Breast epithelium (tissue), 4 donors: ENCODE measurements around the gene COMP. TPM values are rescaled to one million over a fixed set of nuclear protein-coding genes. Genes with fewer than 3 reads are reported as not detected.

Experiments
- DNase-seq, 2 donors: peaks; one replicate each; pipeline ENCODE4 v3.0.0-alpha.2; 2019; ENCODE audit warnings: low spot score in 2 of 2
- H3K27ac ChIP-seq, 2 donors: fragments of 200-600 bp; sonication (generic) in 1 of 2; one replicate each; pipeline ENCODE4 v1.5.1; 2016 to 2019; ENCODE audit warnings: mild to moderate bottlenecking in 1 of 2
- H3K27me3 ChIP-seq, 2 donors: fragments of 200-600 bp; sonication (generic) in 1 of 2; one replicate each; pipeline versions ENCODE4 v1.5.1 to v1.6.0; 2017 to 2019; ENCODE audit warnings: control low read depth in 1 of 2, mild to moderate bottlenecking in 1 of 2
- H3K36me3 ChIP-seq: fragments of 200-600 bp; one replicate; pipeline ENCODE4 v1.5.1; 2019
- H3K4me1 ChIP-seq, 2 donors: fragments of 200-600 bp; sonication (generic); one replicate each; pipeline ENCODE4 v1.5.1; 2016 to 2019; ENCODE audit warnings: control low read depth in 1 of 2
- H3K4me3 ChIP-seq, 3 donors: fragments of 200-600 bp; sonication (generic); 1 replicate in 2 of 3; 2 replicates in 1 of 3; pipeline ENCODE4 v1.5.1; 2016 to 2019; ENCODE audit warnings: mild to moderate bottlenecking in 3 of 3, moderate library complexity in 2 of 3
- H3K9me3 ChIP-seq, 2 donors: fragments of 200-600 bp; sonication (generic) in 1 of 2; one replicate each; pipeline ENCODE4 v1.5.1; 2016 to 2019; ENCODE audit warnings: control low read depth in 1 of 2
- POLR2A ChIP-seq: fragments of 450-650 bp; IDR thresholded peaks from one replicate; pipeline ENCODE4 v1.6.1; 2016; ENCODE audit warnings: antibody characterized with exemption, mild to moderate bottlenecking, moderate library complexity
- POLR2AphosphoS5 ChIP-seq, 3 donors: sonication (generic); formaldehyde crosslinking; IDR thresholded peaks; one replicate each; pipeline ENCODE4 v1.6.1; 2017; ENCODE audit warnings: antibody characterized with exemption in 3 of 3
- intact Hi-C: fragments of 100-400 bp; cut with DNase I; formaldehyde crosslinking; loops from one replicate; pipeline ENCODE4 v1.15.1; 2023; ENCODE audit warnings: low total_unique reads
- total RNA-seq, 3 donors: library from RNA; depleted of rRNA; stranded (reverse); fragments of >200 nt; gene quantifications; one replicate each; pipeline ENCODE4 v1.1.0, GENCODE V29; 2016
- TF ChIP-seq, protein P1 (sequence below), 3 donors: fragments of 450-650 bp; IDR thresholded peaks; one replicate each; pipeline ENCODE4 v1.5.1; 2016 to 2017; ENCODE audit warnings: antibody characterized with exemption in 3 of 3, mild to moderate bottlenecking in 3 of 3, moderate library complexity in 3 of 3

COMP gene
- 1 to 10 TPM; 1.0 to 4.9 (median 2.2) TPM for total RNA-seq

GRCh38 chr19:18790566-18791314, at the start of gene COMP:
Gene COMP (minus strand): TSS chr19:18791305. CDS start chr19:18791269, 36 bp downstream.
- intact Hi-C loops, result no loop called here
- Histone ChIP-seq H3K27me3 (peaks cover 20 to 64% of the 10 kb centered on the region in 2 donors), H3K9me3 (no peaks in the 10 kb centered on the region), H3K4me3 (peak within 1 kb of the TSS; percentile 34 to 61 (median 40)), H3K36me3 (no peaks in the 10 kb centered on the region), H3K4me1 (peaks cover 11 to 23% of the 10 kb centered on the region in 2 donors), H3K27ac (no peak within 1 kb of the TSS)
- no peak for DNase-seq
- TF ChIP-seq POLR2A, result no peak
- TF ChIP-seq POLR2AphosphoS5 (IDR thresholded peaks at IDR 0.05), result no peak
- TF ChIP-seq, protein P1, sequence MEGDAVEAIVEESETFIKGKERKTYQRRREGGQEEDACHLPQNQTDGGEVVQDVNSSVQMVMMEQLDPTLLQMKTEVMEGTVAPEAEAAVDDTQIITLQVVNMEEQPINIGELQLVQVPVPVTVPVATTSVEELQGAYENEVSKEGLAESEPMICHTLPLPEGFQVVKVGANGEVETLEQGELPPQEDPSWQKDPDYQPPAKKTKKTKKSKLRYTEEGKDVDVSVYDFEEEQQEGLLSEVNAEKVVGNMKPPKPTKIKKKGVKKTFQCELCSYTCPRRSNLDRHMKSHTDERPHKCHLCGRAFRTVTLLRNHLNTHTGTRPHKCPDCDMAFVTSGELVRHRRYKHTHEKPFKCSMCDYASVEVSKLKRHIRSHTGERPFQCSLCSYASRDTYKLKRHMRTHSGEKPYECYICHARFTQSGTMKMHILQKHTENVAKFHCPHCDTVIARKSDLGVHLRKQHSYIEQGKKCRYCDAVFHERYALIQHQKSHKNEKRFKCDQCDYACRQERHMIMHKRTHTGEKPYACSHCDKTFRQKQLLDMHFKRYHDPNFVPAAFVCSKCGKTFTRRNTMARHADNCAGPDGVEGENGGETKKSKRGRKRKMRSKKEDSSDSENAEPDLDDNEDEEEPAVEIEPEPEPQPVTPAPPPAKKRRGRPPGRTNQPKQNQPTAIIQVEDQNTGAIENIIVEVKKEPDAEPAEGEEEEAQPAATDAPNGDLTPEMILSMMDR (IDR thresholded peaks at IDR 0.05), result no peak

DNA sequence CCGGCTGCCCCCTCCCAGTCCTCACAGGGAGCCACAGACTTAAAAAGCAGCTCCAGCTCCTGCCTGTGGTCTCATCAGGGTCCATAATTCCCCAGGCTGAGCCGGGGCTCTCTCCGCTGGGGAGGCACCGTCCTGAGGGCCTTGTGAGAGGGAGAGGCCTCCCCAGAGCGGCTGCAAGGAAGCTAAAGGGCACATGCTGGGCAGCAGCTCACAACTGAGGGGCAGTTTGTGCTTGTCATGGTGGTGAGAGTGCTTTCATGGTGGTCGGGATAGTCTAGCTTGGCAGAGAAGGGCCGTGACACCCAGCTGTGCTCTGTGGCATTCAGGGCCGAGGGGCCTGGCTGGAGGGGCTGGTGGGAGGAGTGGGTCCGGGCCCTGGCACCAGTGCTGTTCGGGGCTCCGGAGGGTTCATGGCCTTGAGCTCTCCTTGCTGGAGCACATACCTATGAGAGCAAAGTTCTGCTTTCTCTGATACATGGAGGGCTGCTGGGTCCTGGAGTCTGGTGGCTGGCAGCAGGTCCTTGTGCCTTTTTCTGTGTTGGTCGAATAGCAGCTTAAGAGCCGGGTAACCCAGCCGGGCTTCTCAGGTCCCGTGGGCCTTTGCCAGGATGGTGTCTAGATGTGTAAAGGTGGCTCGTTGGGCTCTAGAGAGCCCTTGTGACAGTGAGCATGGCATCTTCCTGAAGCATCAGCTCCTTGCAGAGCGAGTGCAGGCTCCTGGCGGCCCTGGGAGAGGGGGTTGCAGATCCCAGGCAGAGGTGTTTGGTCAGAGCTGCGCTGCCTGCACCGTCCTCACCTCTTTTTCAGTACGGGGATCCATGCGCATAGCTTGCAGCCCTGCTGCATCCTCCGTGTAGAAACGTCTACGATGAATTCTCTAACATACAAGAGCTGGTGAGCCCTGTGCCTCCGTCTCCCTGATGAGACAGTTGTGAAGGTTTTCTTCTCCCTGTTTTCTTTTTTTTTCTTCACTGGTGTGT, 49.5 kb upstream of the COMP start:
- intact Hi-C loops, result no loop called here
- H3K4me1 ChIP-seq, result peaks cover 7 to 19% of the 10 kb centered on the region in 2 donors
- TF ChIP-seq POLR2A, result no peak
- TF ChIP-seq, protein P1 (IDR thresholded peaks at IDR 0.05), result no peak
- TF ChIP-seq POLR2AphosphoS5 (IDR thresholded peaks at IDR 0.05), result no peak
- no peaks in the 10 kb centered on the region for H3K27me3 ChIP-seq
- no peaks in the 10 kb centered on the region for H3K9me3 ChIP-seq
- no peak for DNase-seq
- H3K4me3 ChIP-seq, result peak overlapping the region in 1 of 3 donors; percentile 40
- no peaks in the 10 kb centered on the region for H3K36me3 ChIP-seq
- H3K27ac ChIP-seq, result no peak overlapping the region

- intact Hi-C loops, result no loop called here
- no peak for DNase-seq
- Histone ChIP-seq H3K4me3 (peak overlapping the region in 1 of 3 donors; percentile 40), H3K9me3 (no peaks in the 10 kb centered on the region), H3K27ac (no peak overlapping the region), H3K27me3 (no peaks in the 10 kb centered on the region), H3K36me3 (no peaks in the 10 kb centered on the region), H3K4me1 (peaks cover 7 to 19% of the 10 kb centered on the region in 2 donors)
- no peak for TF ChIP-seq POLR2A
- TF ChIP-seq, protein P1 (IDR thresholded peaks at IDR 0.05), result no peak
- no peak for TF ChIP-seq POLR2AphosphoS5 (IDR thresholded peaks at IDR 0.05)
Measured at GRCh38 chr19:18839465-18840287, 48.6 kb upstream of the COMP start.

GRCh38 chr19:18834644-18834984, 43.5 kb upstream of the COMP start:
- intact Hi-C loops, result no loop called here
- DNase-seq, result no peak
- H3K27ac ChIP-seq, result no peak overlapping the region
- H3K27me3 ChIP-seq, result no peaks in the 10 kb centered on the region
- peak overlapping the region in 2 of 3 donors; percentile 88 to 96 for H3K4me3 ChIP-seq
- H3K4me1 ChIP-seq, result peaks cover 3 to 4% of the 10 kb centered on the region in 2 donors
- H3K9me3 ChIP-seq, result no peaks in the 10 kb centered on the region
- TF ChIP-seq, protein P1 (IDR thresholded peaks at IDR 0.05), result no peak
- no peak for TF ChIP-seq POLR2A
- TF ChIP-seq POLR2AphosphoS5 (IDR thresholded peaks at IDR 0.05), result no peak
- H3K36me3 ChIP-seq, result no peaks in the 10 kb centered on the region
